ENCODE measurements around the gene PREX1. TPM values are rescaled to one million over a fixed set of nuclear protein-coding genes. Genes with fewer than 3 reads are reported as not detected.

The PREX1 gene
- total RNA-seq, 1 experiment from 2014 or later = 9.5 TPM

DNA sequence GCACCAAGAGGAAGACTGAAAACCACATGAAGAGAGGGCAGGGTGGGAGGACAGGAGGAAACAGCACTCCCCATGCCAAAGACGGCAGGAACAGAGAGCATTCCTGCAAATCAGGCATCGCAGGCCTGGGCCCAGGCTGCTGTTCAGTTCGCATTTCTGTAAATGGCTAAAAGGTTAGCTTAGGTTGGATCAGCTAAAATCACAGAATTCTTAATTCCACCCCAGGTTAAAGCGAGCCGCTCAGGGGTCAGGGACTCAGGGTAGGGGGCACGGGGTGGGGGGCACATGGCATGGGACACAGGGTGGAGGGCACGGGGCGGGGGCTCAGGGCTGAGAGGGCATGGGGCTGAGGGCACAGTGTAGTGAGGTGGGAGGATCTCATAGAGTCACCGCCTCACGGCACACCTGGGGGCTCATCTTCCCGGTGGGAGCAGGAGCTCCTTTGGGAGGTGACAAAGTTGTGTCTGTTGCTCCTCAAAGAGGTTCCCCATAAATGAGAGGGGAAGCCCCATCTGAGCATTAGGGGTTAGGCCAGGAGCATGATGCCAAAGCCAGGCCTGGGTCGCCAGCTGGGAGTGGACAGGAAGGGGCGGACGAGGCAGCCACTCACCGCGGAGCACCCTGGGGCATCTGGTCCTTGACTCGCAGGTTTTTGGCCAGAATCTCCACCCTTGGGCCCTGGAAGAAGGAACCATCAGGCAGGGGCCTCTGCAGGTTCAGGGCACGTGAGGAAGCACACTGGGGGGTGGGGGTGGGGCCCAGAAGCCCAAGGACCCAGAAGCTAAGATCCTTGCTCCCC, 200.7 kb downstream of the PREX1 start:
- TF ChIP-seq, protein P1, sequence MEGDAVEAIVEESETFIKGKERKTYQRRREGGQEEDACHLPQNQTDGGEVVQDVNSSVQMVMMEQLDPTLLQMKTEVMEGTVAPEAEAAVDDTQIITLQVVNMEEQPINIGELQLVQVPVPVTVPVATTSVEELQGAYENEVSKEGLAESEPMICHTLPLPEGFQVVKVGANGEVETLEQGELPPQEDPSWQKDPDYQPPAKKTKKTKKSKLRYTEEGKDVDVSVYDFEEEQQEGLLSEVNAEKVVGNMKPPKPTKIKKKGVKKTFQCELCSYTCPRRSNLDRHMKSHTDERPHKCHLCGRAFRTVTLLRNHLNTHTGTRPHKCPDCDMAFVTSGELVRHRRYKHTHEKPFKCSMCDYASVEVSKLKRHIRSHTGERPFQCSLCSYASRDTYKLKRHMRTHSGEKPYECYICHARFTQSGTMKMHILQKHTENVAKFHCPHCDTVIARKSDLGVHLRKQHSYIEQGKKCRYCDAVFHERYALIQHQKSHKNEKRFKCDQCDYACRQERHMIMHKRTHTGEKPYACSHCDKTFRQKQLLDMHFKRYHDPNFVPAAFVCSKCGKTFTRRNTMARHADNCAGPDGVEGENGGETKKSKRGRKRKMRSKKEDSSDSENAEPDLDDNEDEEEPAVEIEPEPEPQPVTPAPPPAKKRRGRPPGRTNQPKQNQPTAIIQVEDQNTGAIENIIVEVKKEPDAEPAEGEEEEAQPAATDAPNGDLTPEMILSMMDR (IDR thresholded peaks at IDR 0.05; ENCODE audit: insufficient read depth in 1 of 2, low read depth in 1 of 2, low read length in 1 of 2, severe bottlenecking in 1 of 2, unreplicated experiment in 1 of 2) = no peak
- POLR2A ChIA-PET = no interaction called here
- H3K27me3 Mint-ChIP-seq (ENCODE audit: insufficient read depth, unreplicated experiment) = no peaks in the 10 kb centered on the region
- peak overlapping the region; percentile 46 for H3K27ac Mint-ChIP-seq (ENCODE audit: unreplicated experiment)
- Histone ChIP-seq H3K9me3 (no peaks in the 10 kb centered on the region), H3K4me1 (peaks cover 8% of the 10 kb centered on the region), H3K36me3 (ENCODE audit: control insufficient read depth, insufficient read depth, low read length) (no peaks in the 10 kb centered on the region), H3K27me3 (replicated peaks; ENCODE audit: control insufficient read depth, insufficient read depth, low read length) (no peaks in the 10 kb centered on the region), H3K4me3 (ENCODE audit: low read depth, low read length) (no peak overlapping the region)
- no peak for DNase-seq
- H3K36me3 Mint-ChIP-seq (ENCODE audit: insufficient read depth, unreplicated experiment) = no peaks in the 10 kb centered on the region
- peaks cover 7% of the 10 kb centered on the region for H3K4me1 Mint-ChIP-seq (ENCODE audit: low read depth, unreplicated experiment)
- no peak overlapping the region for H3K4me3 Mint-ChIP-seq (ENCODE audit: unreplicated experiment)
- H3K9me3 Mint-ChIP-seq (ENCODE audit: unreplicated experiment) = no peaks in the 10 kb centered on the region
- CTCF ChIA-PET = no interaction called here
- BruUV-seq (replicated peaks) = no TSS peak
- intact Hi-C loops (cut with micrococcal nuclease; ENCODE audit: unreplicated experiment) = loop anchor here (10.0 kb wide), 1 partner anchor 292 kb away; no protein-coding TSS in a partner anchor

DNA sequence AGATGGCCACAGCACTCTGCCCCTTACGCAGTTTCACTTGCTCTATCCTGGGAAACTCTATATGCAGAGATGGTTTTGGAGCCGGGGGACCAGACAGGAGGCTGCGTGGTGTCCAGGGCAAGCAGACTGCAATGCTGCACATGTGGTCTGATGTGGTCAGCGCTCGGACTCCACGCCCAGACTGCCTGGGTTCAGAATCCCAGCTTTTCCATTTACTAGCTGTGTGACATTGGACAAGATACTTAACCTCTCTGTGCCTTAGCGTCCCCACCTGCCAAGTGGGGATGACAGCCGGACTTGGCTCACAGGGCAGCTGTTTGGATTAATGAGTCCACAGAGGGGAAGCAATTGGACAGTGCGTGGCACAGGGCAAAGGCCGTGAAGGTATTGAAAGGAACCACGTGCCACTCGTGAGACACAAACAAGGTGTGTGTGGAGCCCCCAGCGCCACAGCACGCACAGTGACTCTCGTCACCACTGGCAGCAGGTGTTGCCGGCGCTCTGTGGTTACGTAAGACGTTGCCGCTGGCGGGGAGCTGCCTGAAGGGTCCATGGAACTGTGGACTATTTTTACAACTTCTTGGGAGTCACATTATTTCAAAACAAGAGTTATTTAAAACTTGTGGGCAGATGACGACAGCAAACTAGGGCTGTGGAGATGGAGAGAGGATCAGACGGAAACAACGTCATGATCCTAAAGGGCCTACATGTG, 201.4 kb downstream of the PREX1 start:
- TF ChIP-seq, protein P1 (IDR thresholded peaks at IDR 0.05; ENCODE audit: insufficient read depth in 1 of 2, low read depth in 1 of 2, low read length in 1 of 2, severe bottlenecking in 1 of 2, unreplicated experiment in 1 of 2) = no peak
- Histone ChIP-seq H3K27me3 (replicated peaks; ENCODE audit: control insufficient read depth, insufficient read depth, low read length) (no peaks in the 10 kb centered on the region), H3K9me3 (no peaks in the 10 kb centered on the region), H3K36me3 (ENCODE audit: control insufficient read depth, insufficient read depth, low read length) (no peaks in the 10 kb centered on the region), H3K4me1 (peaks cover 12% of the 10 kb centered on the region), H3K4me3 (ENCODE audit: low read depth, low read length) (no peak overlapping the region)
- Mint-ChIP-seq H3K36me3 (ENCODE audit: insufficient read depth, unreplicated experiment) (no peaks in the 10 kb centered on the region), H3K9me3 (ENCODE audit: unreplicated experiment) (no peaks in the 10 kb centered on the region), H3K4me3 (ENCODE audit: unreplicated experiment) (no peak overlapping the region), H3K27me3 (ENCODE audit: insufficient read depth, unreplicated experiment) (no peaks in the 10 kb centered on the region), H3K27ac (ENCODE audit: unreplicated experiment) (peak overlapping the region; percentile 46), H3K4me1 (ENCODE audit: low read depth, unreplicated experiment) (peaks cover 7% of the 10 kb centered on the region)
- CTCF ChIA-PET = no interaction called here
- DNase-seq = peak; percentile 66 to 81
- no TSS peak for BruUV-seq (replicated peaks)
- intact Hi-C loops (cut with micrococcal nuclease; ENCODE audit: unreplicated experiment) = loop anchor here (10.0 kb wide), 1 partner anchor 292 kb away; no protein-coding TSS in a partner anchor
- POLR2A ChIA-PET = no interaction called here

DNA sequence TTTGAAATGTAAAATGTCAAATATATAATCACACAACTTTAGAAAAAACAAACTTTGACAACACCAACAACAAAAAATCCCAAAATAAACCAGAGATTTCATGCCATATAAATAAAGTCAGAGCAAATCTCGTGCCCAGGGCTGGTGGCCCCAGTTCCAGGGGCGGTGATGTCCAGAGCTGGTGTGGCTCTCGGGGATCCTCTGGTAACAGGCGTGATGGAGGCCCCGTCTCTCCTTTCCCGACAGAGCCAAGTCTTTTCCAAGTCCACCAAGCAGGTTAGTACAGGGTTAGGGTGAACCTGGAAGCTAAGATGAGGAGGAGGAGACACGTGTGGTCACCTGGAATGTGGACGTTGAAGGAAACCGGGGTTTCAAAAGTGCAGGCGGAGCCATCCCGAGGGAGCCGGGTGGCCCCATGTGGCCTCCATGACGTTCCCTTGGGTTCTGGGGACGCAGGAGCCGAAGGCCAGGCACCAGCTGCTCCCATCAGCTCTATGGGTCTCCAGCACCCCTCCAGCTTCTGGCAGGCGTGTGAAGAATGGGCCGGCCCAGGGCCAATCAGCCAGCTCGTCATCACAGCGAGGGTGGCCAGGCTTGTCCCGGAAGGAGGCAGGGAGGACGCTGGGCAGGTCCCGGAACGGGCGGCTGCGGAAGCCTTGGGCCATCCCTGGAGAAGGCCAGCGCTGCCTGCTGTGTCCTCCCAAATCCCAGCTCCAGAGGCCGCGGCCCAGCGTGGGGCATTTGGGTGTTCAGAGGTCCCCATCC, 202.5 kb downstream of the PREX1 start:
- Mint-ChIP-seq H3K4me3 (ENCODE audit: unreplicated experiment) (no peak overlapping the region), H3K27ac (ENCODE audit: unreplicated experiment) (no peak overlapping the region), H3K4me1 (ENCODE audit: low read depth, unreplicated experiment) (peaks cover 13% of the 10 kb centered on the region), H3K36me3 (ENCODE audit: insufficient read depth, unreplicated experiment) (no peaks in the 10 kb centered on the region), H3K27me3 (ENCODE audit: insufficient read depth, unreplicated experiment) (no peaks in the 10 kb centered on the region), H3K9me3 (ENCODE audit: unreplicated experiment) (no peaks in the 10 kb centered on the region)
- no peaks in the 10 kb centered on the region for H3K9me3 ChIP-seq
- TF ChIP-seq, protein P1 (IDR thresholded peaks at IDR 0.05; ENCODE audit: insufficient read depth in 1 of 2, low read depth in 1 of 2, low read length in 1 of 2, severe bottlenecking in 1 of 2, unreplicated experiment in 1 of 2) = no peak
- ChIA-PET CTCF (interaction anchor here (0.6 kb wide), 1 partner anchor 839 kb away, joined by 3 read pairs; no protein-coding TSS in a partner anchor), POLR2A (no interaction called here)
- no peaks in the 10 kb centered on the region for H3K36me3 ChIP-seq (ENCODE audit: control insufficient read depth, insufficient read depth, low read length)
- no TSS peak for BruUV-seq (replicated peaks)
- no peak for DNase-seq
- H3K27me3 ChIP-seq (replicated peaks; ENCODE audit: control insufficient read depth, insufficient read depth, low read length) = no peaks in the 10 kb centered on the region
- intact Hi-C loops (cut with micrococcal nuclease; ENCODE audit: unreplicated experiment) = loop anchor here (10.0 kb wide), 1 partner anchor 291 kb away; no protein-coding TSS in a partner anchor
- H3K4me3 ChIP-seq (ENCODE audit: low read depth, low read length) = no peak overlapping the region
- H3K4me1 ChIP-seq = peaks cover 16% of the 10 kb centered on the region

Measured in Caco-2 (cell line).